Measurements from ENCODE around the gene ARHGAP26. TPM values are rescaled to one million over a fixed set of nuclear protein-coding genes. Genes with fewer than 3 reads are reported as not detected.

Gene ARHGAP26
- total and polyA plus RNA-seq, 2 of the 4 experiments (the other 2 are of a cell fraction), result 0.54 to 0.56 TPM

- H4K5ac ChIP-seq (ENCODE audit: low read depth, low read length), result no peak overlapping the region
- no peak overlapping the region for H2AFZ ChIP-seq (replicated peaks; ENCODE audit: low read length, poor library complexity)
- H3K9ac ChIP-seq (ENCODE audit: low read depth, low read length), result no peak overlapping the region
- no peak overlapping the region for H3K27ac ChIP-seq (ENCODE audit: insufficient read depth, low read length)
- no peak overlapping the region for H2BK5ac ChIP-seq (ENCODE audit: low read depth, low read length, poor library complexity, severe bottlenecking)
- no peak overlapping the region for H3K4me2 ChIP-seq (ENCODE audit: low read depth, low read length)
- no peak overlapping the region for H4K91ac ChIP-seq (ENCODE audit: insufficient read depth, low read depth, low read length)
- H3K9me1 ChIP-seq (ENCODE audit: insufficient read depth, low read length), result no peaks in the 10 kb centered on the region
- no peak overlapping the region for H3K56ac ChIP-seq (ENCODE audit: extremely low read depth, insufficient read depth, low read length)
- DNase-seq (no peak), ATAC-seq (ENCODE audit: low read depth) (no peak)
- intact Hi-C loops (cut with micrococcal nuclease) (no loop called here), in situ Hi-C loops (cut with MboI; ENCODE audit: low sequenced_read_pairs) (no loop called here), dilution Hi-C loops (cut with HindIII; ENCODE audit: low sequenced_read_pairs, unreplicated experiment) (no loop called here)
- CTCF ChIA-PET, result no interaction called here
- WGBS, 2 experiments (ENCODE audit: extremely low coverage in 2 of 2, insufficient read length in 1 of 2), result no CpG with 5 or more reads among the region's 5 CpGs
- H3K36me3 ChIP-seq (ENCODE audit: control insufficient read depth, insufficient read depth, low read length), result no peaks in the 10 kb centered on the region
- no peak overlapping the region for H2BK120ac ChIP-seq (ENCODE audit: low read depth, low read length)
- no peak overlapping the region for H2AK9ac ChIP-seq (replicated peaks; ENCODE audit: low read depth, low read length, poor library complexity)
- H3K4me3 ChIP-seq (ENCODE audit: insufficient read depth, low read depth, low read length), result no peak overlapping the region
- no peaks in the 10 kb centered on the region for H4K20me1 ChIP-seq (ENCODE audit: insufficient read depth, low read length)
- H3K79me1 ChIP-seq (ENCODE audit: low read depth in 1 of 2, low read length in 2 of 2), result no peaks in the 10 kb centered on the region
- no peak overlapping the region for H3K4ac ChIP-seq (ENCODE audit: low read depth, low read length)
- no peak overlapping the region for H2BK15ac ChIP-seq (ENCODE audit: low read depth, low read length)
- no peak overlapping the region for H2AK5ac ChIP-seq (ENCODE audit: low read depth, low read length)
- no peak overlapping the region for H3K18ac ChIP-seq (ENCODE audit: low read depth, low read length)
- H3K9me3 ChIP-seq (ENCODE audit: control insufficient read depth, insufficient read depth, low read length), result no peaks in the 10 kb centered on the region
- no peak overlapping the region for H3K14ac ChIP-seq (replicated peaks; ENCODE audit: low read depth, low read length)
- H3K27me3 ChIP-seq (ENCODE audit: control insufficient read depth, insufficient read depth, low read length), result no peaks in the 10 kb centered on the region
- BruUV-seq (replicated peaks), result no TSS peak
- TF ChIP-seq MXI1 (IDR thresholded peaks at IDR 0.05; ENCODE audit: borderline replicate concordance, low read depth, low read length) (no peak), MAZ (IDR thresholded peaks at IDR 0.05; ENCODE audit: borderline replicate concordance, low read depth, low read length) (no peak), MAFK (IDR thresholded peaks at IDR 0.05; ENCODE audit: low read depth, low read length) (no peak), CHD1 (IDR thresholded peaks at IDR 0.05; ENCODE audit: low read depth, low read length) (no peak), FOS (IDR thresholded peaks at IDR 0.05; ENCODE audit: low read depth, low read length) (no peak), RCOR1 (IDR thresholded peaks at IDR 0.05; ENCODE audit: insufficient replicate concordance, low read length) (no peak), RAD21 (IDR thresholded peaks at IDR 0.05; ENCODE audit: low read length) (no peak), ELK1 (IDR thresholded peaks at IDR 0.05; ENCODE audit: borderline replicate concordance, low read depth, low read length) (no peak), CTCF (conservative IDR thresholded peaks at IDR 0.05; ENCODE audit: low read depth, low read length) (no peak), SMC3 (IDR thresholded peaks at IDR 0.05; ENCODE audit: low read depth, low read length) (no peak), BHLHE40 (IDR thresholded peaks at IDR 0.05; ENCODE audit: low read depth, low read length) (no peak), RFX5 (IDR thresholded peaks at IDR 0.05; ENCODE audit: low read depth, low read length) (no peak), USF2 (IDR thresholded peaks at IDR 0.05; ENCODE audit: low read depth, low read length) (no peak)
- no peak overlapping the region for H3K23ac ChIP-seq (ENCODE audit: low read depth, low read length)
- no peaks in the 10 kb centered on the region for H3K4me1 ChIP-seq (ENCODE audit: control insufficient read depth, insufficient read depth, low read length)
- H2BK20ac ChIP-seq (ENCODE audit: low read depth, low read length), result no peak overlapping the region
- POLR2A ChIA-PET (ENCODE audit: unreplicated experiment), result no interaction called here
- no peak overlapping the region for H4K8ac ChIP-seq (ENCODE audit: low read depth in 2 of 2, low read length in 2 of 2)
These were observed 164.8 kb downstream of the ARHGAP26 start for GRCh38 chr5:142935014-142935413.
